Liver (tissue), 9 donors: ENCODE data around the gene LONRF2. TPM values are rescaled to one million over a fixed set of nuclear protein-coding genes. Genes with fewer than 3 reads are reported as not detected.

ENCODE experiments used
- DNase-seq: peaks from one replicate; pipeline ENCODE4 v3.0.0-alpha.2; 2017; ENCODE audit warnings: low spot score
- H3K27ac ChIP-seq, 2 donors: one replicate each; pipeline ENCODE4 v1.7.0; 2013; ENCODE audit warnings: inconsistent platforms in 2 of 2, low read length in 2 of 2, control low read depth in 1 of 2, low read depth in 1 of 2, mild to moderate bottlenecking in 1 of 2
- H3K27me3 ChIP-seq, 4 donors: one replicate each; pipeline versions ENCODE4 v1.6.1 to v1.7.0; 2013; ENCODE audit warnings: low read length in 3 of 4, inconsistent platforms in 1 of 4, mild to moderate bottlenecking in 1 of 4, moderate library complexity in 1 of 4; ENCODE audit not compliant: control insufficient read depth in 4 of 4, insufficient read depth in 4 of 4
- H3K36me3 ChIP-seq, 4 donors: one replicate each; pipeline versions ENCODE4 v1.6.1 to v1.7.0; 2013; ENCODE audit warnings: low read length in 3 of 4, mild to moderate bottlenecking in 3 of 4, low read depth in 1 of 4, moderate library complexity in 1 of 4; ENCODE audit not compliant: control insufficient read depth in 4 of 4, insufficient read depth in 3 of 4
- H3K4me1 ChIP-seq, 4 donors: one replicate each; pipeline versions ENCODE4 v1.6.1 to v1.7.0; 2013; ENCODE audit warnings: low read length in 3 of 4, mild to moderate bottlenecking in 3 of 4, moderate library complexity in 1 of 4; ENCODE audit not compliant: control insufficient read depth in 4 of 4, insufficient read depth in 4 of 4
- H3K4me3 ChIP-seq, 3 donors: one replicate each; pipeline versions ENCODE4 v1.6.1 to v1.7.0; 2013; ENCODE audit warnings: low read length in 3 of 3, control low read depth in 1 of 3, low read depth in 1 of 3, mild to moderate bottlenecking in 1 of 3
- H3K9ac ChIP-seq, 2 donors: one replicate each; pipeline ENCODE4 v1.7.0; 2013; ENCODE audit warnings: low read length in 2 of 2, mild to moderate bottlenecking in 2 of 2, moderate library complexity in 2 of 2, control low read depth in 1 of 2, low read depth in 1 of 2
- H3K9me3 ChIP-seq, 4 donors: one replicate each; pipeline versions ENCODE4 v1.6.1 to v1.7.0; 2013; ENCODE audit warnings: low read length in 3 of 4; ENCODE audit not compliant: control insufficient read depth in 4 of 4
- EGR1 ChIP-seq, 2 donors: IDR thresholded peaks; 2 replicates each; pipeline ENCODE4 v1.6.1; 2016 to 2018; ENCODE audit warnings: antibody characterized with exemption in 2 of 2, low read depth in 2 of 2
- FOXA1 ChIP-seq: IDR thresholded peaks from 2 replicates; pipeline ENCODE4 v1.6.1; 2016; ENCODE audit warnings: antibody characterized with exemption
- FOXA2 ChIP-seq: IDR thresholded peaks from 2 replicates; pipeline ENCODE4 v1.6.1; 2016; ENCODE audit warnings: antibody characterized with exemption
- GABPA ChIP-seq, 2 donors: IDR thresholded peaks in 1 of 2; conservative IDR thresholded peaks in 1 of 2; 2 replicates each; pipeline ENCODE4 v1.6.1; 2016; ENCODE audit warnings: antibody characterized with exemption in 2 of 2, mild to moderate bottlenecking in 1 of 2, moderate library complexity in 1 of 2
- HNF4A ChIP-seq, 2 donors: conservative IDR thresholded peaks; 2 replicates each; pipeline ENCODE4 v1.6.1; 2016; ENCODE audit warnings: antibody characterized with exemption in 2 of 2, mild to moderate bottlenecking in 2 of 2
- HNF4G ChIP-seq: IDR thresholded peaks from 2 replicates; pipeline ENCODE4 v1.6.1; 2016; ENCODE audit warnings: antibody characterized with exemption
- JUND ChIP-seq, 2 donors: IDR thresholded peaks; 2 replicates each; pipeline ENCODE4 v1.6.1; 2016; ENCODE audit warnings: antibody characterized with exemption in 2 of 2
- NR2F2 ChIP-seq: IDR thresholded peaks from 2 replicates; pipeline ENCODE4 v1.6.1; 2016; ENCODE audit warnings: antibody characterized with exemption
- RAD21 ChIP-seq, 2 donors: IDR thresholded peaks; 2 replicates each; pipeline ENCODE4 v1.6.1; 2016; ENCODE audit warnings: antibody characterized with exemption in 2 of 2, mild to moderate bottlenecking in 2 of 2
- RXRA ChIP-seq, 2 donors: IDR thresholded peaks; 2 replicates each; pipeline ENCODE4 v1.6.1; 2017 to 2018; ENCODE audit warnings: antibody characterized with exemption in 2 of 2, mild to moderate bottlenecking in 1 of 2
- TAF1 ChIP-seq: conservative IDR thresholded peaks from 2 replicates; pipeline ENCODE4 v1.6.1; 2016; ENCODE audit warnings: antibody characterized with exemption, mild to moderate bottlenecking
- YY1 ChIP-seq: IDR thresholded peaks from 2 replicates; pipeline ENCODE4 v1.6.1; 2016; ENCODE audit warnings: antibody characterized with exemption, mild to moderate bottlenecking
- WGBS: extraction: QIAGEN DNeasy Blood & Tissue Kit; methylation state at CpG from one replicate; pipeline ENCODE4 v1.1.7; 2013; 5-methylcytosine and 5-hydroxymethylcytosine counted together
- polyA plus RNA-seq, 2 donors: library from polyadenylated mRNA; stranded (reverse) in 1 of 2; unstranded in 1 of 2; fragments of 200-250 nt in 1 of 2; fragments of >200 nt in 1 of 2; fragmentation: Nextera tagmentation in 1 of 2; extraction: Ambion mirVana in 1 of 2; gene quantifications; one replicate each; pipeline versions ENCODE4 v1.2.1 to v1.2.3, GENCODE V29; 2013 to 2015
- total RNA-seq, 2 donors: library from RNA; depleted of rRNA; stranded (reverse); fragments of >200 nt; gene quantifications; one replicate each; pipeline ENCODE4 v1.2.3, GENCODE V29; 2014
- TF ChIP-seq, protein P1 (sequence below): IDR thresholded peaks from 2 replicates; pipeline ENCODE4 v1.6.1; 2016; ENCODE audit warnings: antibody characterized with exemption
- TF ChIP-seq, protein P2 (sequence below): fragments of 150-350 bp; IDR thresholded peaks from 2 replicates; pipeline ENCODE4 v1.5.1; 2017; ENCODE audit warnings: improper control_type of control experiment, low read depth, low read length; ENCODE audit not compliant: missing input control
- TF ChIP-seq, protein P3 (sequence below): IDR thresholded peaks from 2 replicates; pipeline ENCODE4 v1.6.1; 2016; ENCODE audit warnings: antibody characterized with exemption
- TF ChIP-seq, protein P4 (sequence below): IDR thresholded peaks from 2 replicates; pipeline ENCODE4 v1.6.1; 2016; ENCODE audit warnings: antibody characterized with exemption
- donor health status: healthy.
- donor health status: healthy.
- donor health status: healthy.
- donor health status: healthy.
- donor health status: healthy.

Gene LONRF2
- total and polyA plus RNA-seq, 4 donors = 0.06 to 3.7 (median 0.24) TPM

DNA sequence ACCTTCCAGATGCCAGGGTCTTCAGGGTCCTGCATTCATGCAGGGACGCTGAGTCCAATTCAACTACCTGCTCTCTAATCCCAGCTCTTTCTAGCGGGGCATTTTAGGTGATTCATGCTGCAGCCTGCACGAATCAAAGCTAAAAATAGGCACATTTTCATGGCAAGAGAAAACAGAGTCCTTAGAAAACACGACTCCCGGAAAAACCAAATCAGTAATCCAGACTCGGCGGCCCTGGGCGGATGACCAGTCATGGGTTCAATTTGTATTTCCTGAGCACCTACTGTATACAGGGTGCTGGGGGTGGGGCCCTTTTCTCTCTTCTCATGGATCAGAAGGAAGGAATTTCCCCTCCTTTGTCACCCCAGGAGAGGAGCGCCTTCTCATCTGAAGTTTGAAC is 64.4 kb downstream of the LONRF2 start:
- Histone ChIP-seq H3K27me3 (no peaks in the 10 kb centered on the region), H3K36me3 (no peaks in the 10 kb centered on the region), H3K4me1 (no peaks in the 10 kb centered on the region), H3K4me3 (no peak overlapping the region), H3K27ac (no peak overlapping the region), H3K9ac (no peak overlapping the region), H3K9me3 (no peaks in the 10 kb centered on the region)
- no peak for DNase-seq
- TF ChIP-seq, protein P1, sequence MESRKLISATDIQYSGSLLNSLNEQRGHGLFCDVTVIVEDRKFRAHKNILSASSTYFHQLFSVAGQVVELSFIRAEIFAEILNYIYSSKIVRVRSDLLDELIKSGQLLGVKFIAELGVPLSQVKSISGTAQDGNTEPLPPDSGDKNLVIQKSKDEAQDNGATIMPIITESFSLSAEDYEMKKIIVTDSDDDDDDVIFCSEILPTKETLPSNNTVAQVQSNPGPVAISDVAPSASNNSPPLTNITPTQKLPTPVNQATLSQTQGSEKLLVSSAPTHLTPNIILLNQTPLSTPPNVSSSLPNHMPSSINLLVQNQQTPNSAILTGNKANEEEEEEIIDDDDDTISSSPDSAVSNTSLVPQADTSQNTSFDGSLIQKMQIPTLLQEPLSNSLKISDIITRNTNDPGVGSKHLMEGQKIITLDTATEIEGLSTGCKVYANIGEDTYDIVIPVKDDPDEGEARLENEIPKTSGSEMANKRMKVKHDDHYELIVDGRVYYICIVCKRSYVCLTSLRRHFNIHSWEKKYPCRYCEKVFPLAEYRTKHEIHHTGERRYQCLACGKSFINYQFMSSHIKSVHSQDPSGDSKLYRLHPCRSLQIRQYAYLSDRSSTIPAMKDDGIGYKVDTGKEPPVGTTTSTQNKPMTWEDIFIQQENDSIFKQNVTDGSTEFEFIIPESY = no peak
- no peak for TF ChIP-seq FOXA2
- TF ChIP-seq RXRA (IDR thresholded peaks at IDR 0.05) = no peak
- TF ChIP-seq YY1 = no peak
- TF ChIP-seq, protein P2, sequence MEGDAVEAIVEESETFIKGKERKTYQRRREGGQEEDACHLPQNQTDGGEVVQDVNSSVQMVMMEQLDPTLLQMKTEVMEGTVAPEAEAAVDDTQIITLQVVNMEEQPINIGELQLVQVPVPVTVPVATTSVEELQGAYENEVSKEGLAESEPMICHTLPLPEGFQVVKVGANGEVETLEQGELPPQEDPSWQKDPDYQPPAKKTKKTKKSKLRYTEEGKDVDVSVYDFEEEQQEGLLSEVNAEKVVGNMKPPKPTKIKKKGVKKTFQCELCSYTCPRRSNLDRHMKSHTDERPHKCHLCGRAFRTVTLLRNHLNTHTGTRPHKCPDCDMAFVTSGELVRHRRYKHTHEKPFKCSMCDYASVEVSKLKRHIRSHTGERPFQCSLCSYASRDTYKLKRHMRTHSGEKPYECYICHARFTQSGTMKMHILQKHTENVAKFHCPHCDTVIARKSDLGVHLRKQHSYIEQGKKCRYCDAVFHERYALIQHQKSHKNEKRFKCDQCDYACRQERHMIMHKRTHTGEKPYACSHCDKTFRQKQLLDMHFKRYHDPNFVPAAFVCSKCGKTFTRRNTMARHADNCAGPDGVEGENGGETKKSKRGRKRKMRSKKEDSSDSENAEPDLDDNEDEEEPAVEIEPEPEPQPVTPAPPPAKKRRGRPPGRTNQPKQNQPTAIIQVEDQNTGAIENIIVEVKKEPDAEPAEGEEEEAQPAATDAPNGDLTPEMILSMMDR = no peak
- no peak for TF ChIP-seq RAD21 (IDR thresholded peaks at IDR 0.05)
- TF ChIP-seq EGR1 (IDR thresholded peaks at IDR 0.05; ENCODE audit: low read depth in 2 of 2) = no peak
- no peak for TF ChIP-seq FOXA1
- TF ChIP-seq GABPA (IDR thresholded peaks at IDR 0.05 in 1 of 2, conservative IDR thresholded peaks at IDR 0.05 in 1 of 2) = no peak
- TF ChIP-seq HNF4G = no peak
- TF ChIP-seq, protein P3, sequence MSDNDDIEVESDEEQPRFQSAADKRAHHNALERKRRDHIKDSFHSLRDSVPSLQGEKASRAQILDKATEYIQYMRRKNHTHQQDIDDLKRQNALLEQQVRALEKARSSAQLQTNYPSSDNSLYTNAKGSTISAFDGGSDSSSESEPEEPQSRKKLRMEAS = no peak
- TF ChIP-seq TAF1 = no peak
- TF ChIP-seq, protein P4, sequence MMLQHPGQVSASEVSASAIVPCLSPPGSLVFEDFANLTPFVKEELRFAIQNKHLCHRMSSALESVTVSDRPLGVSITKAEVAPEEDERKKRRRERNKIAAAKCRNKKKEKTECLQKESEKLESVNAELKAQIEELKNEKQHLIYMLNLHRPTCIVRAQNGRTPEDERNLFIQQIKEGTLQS = no peak
- TF ChIP-seq NR2F2 = no peak
- no peak for TF ChIP-seq JUND (IDR thresholded peaks at IDR 0.05)
- no peak for TF ChIP-seq HNF4A (conservative IDR thresholded peaks at IDR 0.05)
- 90% methylated on average over 9 of the region's 9 CpGs for WGBS

DNA sequence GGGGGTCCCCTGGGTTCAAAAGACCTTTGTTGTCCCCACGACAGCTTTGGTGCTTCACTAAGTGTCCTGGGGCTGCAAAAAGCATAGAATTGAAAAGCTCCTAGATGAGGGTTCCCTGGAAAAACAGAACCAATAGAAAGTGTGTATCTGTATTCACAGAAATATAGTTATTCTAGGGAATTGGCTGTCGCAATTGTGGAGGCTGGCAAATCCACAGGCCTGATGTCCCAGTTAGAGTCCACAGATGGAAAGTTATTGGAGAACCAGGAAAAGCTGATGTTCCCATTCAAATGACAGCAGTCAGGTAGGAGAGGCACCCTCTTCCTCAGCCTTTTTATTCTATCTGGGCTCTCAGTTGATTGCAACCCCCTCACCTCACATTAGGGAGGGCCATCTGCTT is 65.5 kb downstream of the LONRF2 start:
- Histone ChIP-seq H3K9me3 (no peaks in the 10 kb centered on the region), H3K4me3 (no peak overlapping the region), H3K4me1 (no peaks in the 10 kb centered on the region), H3K27me3 (no peaks in the 10 kb centered on the region), H3K27ac (no peak overlapping the region), H3K36me3 (no peaks in the 10 kb centered on the region), H3K9ac (no peak overlapping the region)
- 94% methylated on average over 2 of the region's 2 CpGs for WGBS
- DNase-seq = no peak
- TF ChIP-seq RXRA (IDR thresholded peaks at IDR 0.05) (no peak), YY1 (no peak), FOXA1 (no peak), NR2F2 (no peak), HNF4G (no peak), GABPA (IDR thresholded peaks at IDR 0.05 in 1 of 2, conservative IDR thresholded peaks at IDR 0.05 in 1 of 2) (no peak), JUND (IDR thresholded peaks at IDR 0.05) (no peak), RAD21 (IDR thresholded peaks at IDR 0.05) (no peak)
- TF ChIP-seq, protein P1 = no peak
